Fibroblast of upper back skin (primary cell): Measurements from ENCODE around the gene WNT7A.

Experiments
- DNase-seq: peaks from one replicate; pipeline ENCODE4 v3.0.0-alpha.2; 2013

WNT7A gene

DNA sequence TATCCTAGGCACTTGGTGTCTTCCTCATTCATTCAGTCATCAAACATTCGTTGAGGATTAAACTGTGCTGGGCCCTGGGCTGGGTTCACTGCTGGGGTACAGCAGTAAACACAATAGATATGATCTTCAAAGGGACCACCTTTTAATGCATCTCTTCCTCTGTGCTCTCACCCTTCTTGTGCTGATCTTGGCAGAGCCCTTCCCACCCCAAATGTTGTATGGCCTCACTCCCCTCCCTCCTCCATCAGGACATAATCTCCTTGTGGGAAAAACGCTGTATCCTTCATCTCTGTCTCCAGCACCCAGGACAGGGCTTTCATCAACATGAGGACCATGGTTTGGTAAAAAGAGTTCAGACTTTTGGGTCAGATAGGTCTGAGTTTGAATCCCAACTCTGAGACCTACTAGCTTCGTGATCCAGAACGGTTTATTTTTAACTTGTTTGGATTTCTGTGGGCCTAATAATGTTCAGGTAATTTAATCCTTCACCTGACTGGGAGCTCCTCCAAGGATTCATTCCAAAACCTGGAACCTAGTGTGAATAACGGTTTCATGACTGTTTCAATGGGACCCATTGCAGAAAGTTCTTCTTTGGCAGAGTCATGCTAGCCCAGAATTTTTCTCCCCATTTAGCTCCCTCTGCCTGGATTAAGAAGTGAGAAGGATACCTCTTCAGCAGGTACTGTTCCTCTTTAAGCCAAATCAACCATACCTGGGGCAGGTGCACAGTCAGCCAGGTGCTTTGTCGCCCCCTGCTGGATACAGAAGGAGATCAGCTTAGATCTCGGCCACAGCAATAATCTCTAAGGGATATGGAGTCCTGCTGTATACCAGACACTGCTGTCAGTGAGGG, 5.2 kb upstream of the WNT7A start:
- no peak for DNase-seq

GRCh38 chr3:13883681-13884080, 3.8 kb upstream of the WNT7A start:
- no peak for DNase-seq

DNA sequence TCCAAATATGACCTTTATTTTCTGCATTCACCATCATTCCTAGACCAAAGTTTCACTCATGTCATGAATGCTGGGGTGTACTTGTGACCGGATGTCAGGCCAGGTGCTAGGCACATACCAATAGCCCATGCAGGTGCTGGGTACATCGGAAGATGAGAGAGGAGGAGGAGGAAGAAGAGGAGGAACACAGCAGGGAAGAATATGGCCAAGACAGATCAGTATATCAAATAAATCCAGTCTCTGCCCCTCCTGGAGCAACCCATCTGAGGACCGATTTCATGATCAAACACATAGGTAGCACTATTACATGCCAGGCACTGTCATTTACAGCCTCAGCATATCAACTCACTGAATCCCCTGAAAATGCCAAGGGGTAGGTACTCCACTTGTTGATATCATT, 3.0 kb upstream of the WNT7A start:
- DNase-seq = no peak

DNA sequence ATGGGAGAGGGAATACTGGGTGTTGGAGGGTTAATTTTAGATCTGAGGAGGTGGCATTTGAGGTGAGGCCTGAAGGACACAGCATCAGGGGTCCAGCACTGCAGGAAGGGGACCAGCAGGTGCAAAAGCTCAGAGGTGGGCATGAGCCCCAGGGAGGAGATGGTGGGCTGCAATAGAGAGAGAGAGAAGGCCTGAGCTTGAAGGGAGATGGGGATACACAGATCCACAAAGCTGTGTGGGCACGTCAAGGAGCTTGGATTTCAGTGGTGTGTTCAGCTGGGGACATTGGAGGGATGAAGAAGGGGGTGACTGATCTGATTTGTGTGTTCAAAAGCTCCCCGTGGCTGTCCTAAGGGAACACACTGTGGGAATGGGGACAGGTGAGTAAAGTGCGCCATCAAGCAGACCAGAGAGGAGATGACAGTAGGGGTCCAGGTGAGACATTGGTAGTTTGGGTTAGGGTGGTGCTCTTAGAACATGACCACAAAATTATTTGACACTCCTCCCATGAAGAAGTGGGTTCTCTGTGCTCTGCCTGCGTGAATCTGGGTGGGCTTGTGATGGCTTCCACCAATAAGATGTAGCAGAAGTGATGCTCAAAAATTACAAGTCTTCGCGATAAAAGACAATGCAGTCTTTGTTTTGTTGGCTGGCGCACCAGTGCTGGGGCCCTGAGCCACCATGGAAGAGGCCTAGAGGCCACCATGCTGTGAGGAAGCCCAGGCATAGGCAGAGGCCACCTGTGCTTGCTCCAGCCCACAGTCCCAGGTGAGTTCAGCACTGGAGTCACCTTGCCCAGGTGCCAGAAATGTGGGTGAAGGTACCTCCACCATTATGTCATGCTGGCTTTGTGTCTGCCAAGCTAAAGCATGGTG, 1.9 kb upstream of the WNT7A start:
- no peak for DNase-seq

DNA sequence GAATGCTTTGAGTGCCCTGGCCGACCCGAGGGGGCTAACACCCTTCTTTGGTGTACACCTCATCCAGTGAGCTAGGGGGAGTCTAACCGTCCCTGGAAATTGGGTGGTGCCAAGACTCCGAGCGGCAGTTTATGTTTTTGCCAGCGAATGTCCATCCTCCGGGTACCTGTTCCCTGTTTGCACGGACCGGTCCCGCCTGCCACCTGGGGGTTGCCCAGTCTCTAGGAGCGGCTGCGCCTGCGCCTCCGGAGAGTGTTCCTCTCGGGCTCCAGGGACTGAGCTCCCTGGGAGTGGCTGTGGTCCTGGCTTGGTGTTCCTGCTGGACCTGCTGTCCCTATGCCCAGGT, 913 bp upstream of the WNT7A start:
- no peak for DNase-seq

GRCh38 chr3:13879102-13879945, 547 bp downstream of the WNT7A start:
- DNase-seq = no peak

DNA sequence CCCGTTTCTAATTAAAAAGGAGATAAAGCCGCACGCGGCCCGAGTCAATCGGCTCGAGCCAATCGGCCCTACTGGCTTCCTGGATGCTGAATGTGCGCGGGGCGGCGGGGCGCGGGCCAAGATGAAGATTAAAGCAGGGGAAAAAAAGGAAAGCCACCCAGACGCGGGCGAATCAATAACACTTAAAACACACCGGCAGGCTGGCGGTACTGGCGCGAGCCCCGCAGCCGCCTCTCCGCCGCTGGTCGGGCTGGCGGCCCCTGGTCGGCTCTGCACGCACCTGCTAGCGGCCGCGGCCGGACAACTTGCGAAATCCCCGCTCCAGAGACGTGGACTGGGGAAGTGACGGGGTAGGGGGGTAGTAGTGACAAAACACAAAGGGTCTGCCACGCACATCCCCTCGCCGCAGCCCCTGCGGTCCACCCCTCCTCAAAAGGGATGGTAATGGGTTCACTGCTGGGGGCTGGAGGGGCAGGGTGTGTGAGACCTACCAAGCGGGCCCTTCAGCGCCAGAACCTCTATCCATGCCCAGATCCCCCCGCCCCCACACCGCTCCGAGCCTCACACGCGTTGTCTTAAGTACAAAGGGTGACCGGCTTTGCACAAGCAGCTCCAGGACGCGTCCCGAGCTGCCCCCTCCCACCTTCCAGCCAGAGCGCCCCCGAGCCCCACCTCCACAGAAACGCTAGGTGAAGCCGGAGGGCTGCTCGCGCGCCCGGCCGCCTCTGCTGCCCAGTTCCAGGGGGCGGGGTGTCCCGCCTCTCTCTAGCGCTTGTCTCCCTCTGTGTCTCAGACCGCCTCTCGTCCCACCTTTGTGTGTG, 1.4 kb downstream of the WNT7A start:
- DNase-seq = no peak

- no peak for DNase-seq
These were observed 2.0 kb downstream of the WNT7A start for GRCh38 chr3:13877911-13878280.

- DNase-seq = no peak
These were observed 3.3 kb downstream of the WNT7A start for GRCh38 chr3:13876451-13877100.

DNA sequence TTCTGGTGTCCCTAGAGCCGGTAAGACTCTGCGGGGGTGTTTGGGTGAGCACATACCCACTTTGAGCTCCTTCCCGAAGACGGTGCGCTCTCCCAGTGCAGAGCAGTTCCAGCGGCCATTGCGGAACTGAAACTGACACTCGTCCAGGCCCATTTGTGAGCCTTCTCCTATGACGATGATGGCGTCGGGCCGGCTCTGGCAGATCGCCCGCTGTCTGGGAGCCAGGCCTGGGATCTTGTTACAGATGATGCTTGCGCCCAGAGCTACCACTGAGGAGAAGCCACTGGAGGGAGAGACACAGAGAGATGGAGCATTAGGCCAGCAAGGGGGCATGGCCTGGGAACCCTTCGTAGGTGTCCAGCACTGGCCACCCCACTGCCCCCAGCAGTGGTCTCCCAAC, 5.0 kb downstream of the WNT7A start:
- no peak for DNase-seq

DNA sequence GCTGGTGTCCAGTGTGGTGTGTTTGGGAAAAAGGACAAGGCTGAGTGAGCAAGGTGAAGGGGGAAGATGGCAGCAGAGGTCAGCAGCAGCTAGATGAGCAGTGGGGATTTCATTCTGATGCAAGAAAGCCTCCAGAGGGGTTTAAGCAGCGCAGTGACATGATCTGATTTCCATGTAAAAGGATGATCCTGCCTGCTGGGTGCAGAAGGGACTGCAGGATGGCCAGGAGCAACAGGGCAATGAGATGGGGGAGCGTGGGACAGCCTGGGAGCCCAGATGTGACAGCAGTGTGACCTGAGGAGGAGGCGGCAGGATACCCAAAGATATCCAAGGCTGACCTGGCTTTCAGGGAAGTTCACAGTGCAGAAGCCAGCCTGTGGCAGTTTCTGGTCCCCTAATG, 6.1 kb downstream of the WNT7A start:
- DNase-seq = no peak

GRCh38 chr3:13872451-13872850, 7.4 kb downstream of the WNT7A start:
- no peak for DNase-seq

GRCh38 chr3:13871791-13872190, 8.1 kb downstream of the WNT7A start:
- no peak for DNase-seq

DNA sequence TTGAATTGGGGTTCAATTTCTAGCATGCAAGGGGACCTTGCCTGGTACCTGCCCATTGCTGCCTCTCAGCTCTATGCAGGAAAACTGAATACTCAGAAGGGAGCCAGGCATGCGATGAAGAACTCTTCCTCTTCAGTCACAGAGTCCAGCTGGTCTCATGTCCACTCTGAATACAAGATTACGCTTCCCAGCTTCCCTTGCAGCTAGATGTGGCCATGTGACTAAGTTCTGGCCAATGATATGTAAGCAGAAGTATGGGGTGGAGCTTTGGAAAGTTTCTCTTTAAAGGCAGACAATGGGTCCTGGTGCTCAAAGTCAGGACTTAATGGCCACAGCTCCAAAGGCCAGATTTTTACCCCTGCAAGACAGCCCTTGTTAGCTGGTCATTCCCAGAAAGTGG, 9.0 kb downstream of the WNT7A start:
- DNase-seq = no peak

DNA sequence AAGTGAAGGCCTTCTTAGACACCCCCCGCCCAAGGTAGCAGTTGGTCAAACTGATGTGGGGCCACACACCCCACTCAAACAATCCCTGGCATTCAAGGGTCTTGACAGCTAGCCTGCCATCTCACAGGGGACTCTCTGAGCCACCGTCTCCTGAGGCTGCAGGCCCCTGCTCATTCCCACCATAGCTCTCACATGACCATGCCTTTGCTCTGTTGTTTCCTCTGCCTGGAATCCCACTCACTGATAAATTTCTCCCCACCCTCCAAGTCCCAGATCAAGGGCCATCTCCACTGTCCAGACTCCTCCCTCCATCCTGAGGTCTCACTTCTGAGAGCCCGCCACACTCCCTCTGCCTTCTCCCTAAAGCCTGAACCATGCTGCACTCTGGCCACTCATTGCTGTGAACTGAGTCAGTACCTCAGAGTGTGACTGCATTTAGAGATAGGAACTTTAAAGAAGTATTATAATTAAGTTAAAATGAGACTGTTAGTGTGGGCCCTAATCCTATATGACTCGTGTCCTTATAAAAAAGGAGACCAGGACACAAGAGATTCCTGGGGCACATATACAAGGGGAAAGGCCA, 10.0 kb downstream of the WNT7A start:
- no peak for DNase-seq

DNA sequence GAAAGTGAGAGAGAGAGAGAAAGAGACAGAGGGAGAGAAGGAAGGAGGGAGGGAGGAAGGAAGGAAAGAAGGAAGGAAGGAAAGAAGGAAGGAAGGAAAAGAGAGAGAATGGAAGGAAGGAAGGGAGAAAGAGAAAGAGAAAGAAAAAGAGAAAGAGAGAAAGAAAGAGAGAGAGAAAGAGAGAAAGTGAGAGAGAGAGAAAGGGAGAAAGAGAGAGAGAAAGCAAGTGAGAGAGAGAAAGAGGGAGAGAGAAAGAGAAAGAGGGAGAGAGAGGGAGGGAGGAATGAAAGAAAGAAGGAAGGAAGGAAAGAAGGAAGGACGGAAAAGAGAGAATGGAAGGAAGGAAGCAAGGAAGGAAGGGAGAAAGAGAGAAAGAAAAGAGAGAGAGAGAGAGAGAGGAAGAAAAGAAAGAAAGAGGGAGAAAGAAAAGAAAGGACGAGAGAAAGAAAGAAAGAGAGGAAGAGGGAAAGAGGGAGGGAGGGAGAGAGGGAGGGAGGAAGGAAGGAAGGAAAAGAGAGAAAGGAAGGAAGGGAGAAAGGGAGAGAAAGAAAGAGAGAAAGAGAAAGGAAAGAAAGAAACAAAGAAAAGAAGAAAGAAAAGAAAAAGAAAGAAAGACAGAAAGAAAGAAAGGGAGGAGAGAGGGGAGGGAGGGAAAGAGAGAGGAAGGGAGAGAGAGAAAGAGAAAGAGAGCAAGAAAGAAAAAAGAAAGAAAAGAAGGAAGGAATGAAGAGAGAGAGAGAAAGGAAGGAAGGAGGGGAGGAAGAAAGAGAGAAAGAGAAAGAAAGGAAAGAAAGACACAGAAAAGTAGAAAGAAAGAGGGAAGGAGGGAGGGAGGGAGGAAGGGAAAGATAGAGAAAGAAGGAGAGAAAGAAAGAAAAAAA, 10.8 kb downstream of the WNT7A start:
- no peak for DNase-seq

GRCh38 chr3:13867732-13868131, 12.1 kb downstream of the WNT7A start:
- DNase-seq = no peak

GRCh38 chr3:13866041-13866965, 13.6 kb downstream of the WNT7A start:
- no peak for DNase-seq

DNA sequence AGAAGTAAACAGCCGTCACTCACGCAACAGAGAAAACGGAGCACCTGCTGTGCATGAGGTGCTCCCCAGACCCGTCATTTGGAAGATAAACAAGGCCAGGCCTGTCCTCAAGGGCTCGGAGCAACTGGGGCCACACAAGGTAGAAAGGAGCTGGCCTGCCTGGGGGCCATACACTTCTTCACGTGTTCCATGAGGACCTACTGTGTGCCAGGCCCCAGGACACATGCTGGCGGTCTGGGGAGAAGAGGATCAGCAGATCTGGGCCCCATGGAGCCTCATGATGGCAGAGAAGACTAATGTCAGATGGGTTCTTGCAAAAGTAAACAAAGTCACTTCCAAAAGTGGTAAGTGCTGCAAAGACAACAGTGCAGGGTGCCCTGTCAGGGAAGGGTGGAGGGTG, 14.3 kb downstream of the WNT7A start:
- DNase-seq = no peak
